OCI-LY7 (cell line): ENCODE data around the gene CCDC92.

Source experiments
- EZH2phosphoT487 ChIP-seq: fragments of 200-600 bp; sonication (generic); IDR thresholded peaks from 2 replicates; pipeline ENCODE4 v1.6.1; 2018; ENCODE audit warnings: low read depth, borderline replicate concordance, mild to moderate bottlenecking, mixed run types, antibody characterized with exemption, low read length, moderate library complexity, mixed read lengths
- TF ChIP-seq, protein P1 (sequence below): fragments of 200-600 bp; sonication (generic); conservative IDR thresholded peaks from 2 replicates; pipeline ENCODE4 v1.5.1; 2014; ENCODE audit warnings: mild to moderate bottlenecking, antibody characterized with exemption, low read length, moderate library complexity, mixed read lengths

DNA sequence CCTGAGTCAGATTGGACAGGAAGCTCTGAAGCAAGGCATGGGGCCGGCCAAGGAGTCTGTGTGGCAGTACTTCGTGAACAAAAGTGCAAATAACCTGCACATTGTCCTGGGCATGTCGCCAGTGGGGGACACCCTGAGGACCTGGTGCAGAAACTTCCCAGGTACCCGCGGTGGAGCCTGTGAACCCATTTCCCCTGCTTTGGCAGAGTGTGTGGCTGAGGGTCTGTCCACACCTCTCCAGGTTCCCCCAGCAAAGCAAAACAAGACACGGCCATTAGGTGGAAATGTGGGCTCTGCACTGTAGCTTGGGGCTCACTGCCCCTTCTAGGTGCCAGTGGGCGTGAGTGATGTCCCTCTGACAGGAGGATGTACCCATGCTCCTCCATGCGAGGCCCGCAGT lies 79.4 kb downstream of the CCDC92 start:
- TF ChIP-seq, protein P1, sequence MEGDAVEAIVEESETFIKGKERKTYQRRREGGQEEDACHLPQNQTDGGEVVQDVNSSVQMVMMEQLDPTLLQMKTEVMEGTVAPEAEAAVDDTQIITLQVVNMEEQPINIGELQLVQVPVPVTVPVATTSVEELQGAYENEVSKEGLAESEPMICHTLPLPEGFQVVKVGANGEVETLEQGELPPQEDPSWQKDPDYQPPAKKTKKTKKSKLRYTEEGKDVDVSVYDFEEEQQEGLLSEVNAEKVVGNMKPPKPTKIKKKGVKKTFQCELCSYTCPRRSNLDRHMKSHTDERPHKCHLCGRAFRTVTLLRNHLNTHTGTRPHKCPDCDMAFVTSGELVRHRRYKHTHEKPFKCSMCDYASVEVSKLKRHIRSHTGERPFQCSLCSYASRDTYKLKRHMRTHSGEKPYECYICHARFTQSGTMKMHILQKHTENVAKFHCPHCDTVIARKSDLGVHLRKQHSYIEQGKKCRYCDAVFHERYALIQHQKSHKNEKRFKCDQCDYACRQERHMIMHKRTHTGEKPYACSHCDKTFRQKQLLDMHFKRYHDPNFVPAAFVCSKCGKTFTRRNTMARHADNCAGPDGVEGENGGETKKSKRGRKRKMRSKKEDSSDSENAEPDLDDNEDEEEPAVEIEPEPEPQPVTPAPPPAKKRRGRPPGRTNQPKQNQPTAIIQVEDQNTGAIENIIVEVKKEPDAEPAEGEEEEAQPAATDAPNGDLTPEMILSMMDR: no peak
- no peak for TF ChIP-seq EZH2phosphoT487
